Measurements from ENCODE around the gene PHC2. TPM values are rescaled to one million over a fixed set of nuclear protein-coding genes. Genes with fewer than 3 reads are reported as not detected.

PHC2 gene
- total RNA-seq, 6 donors from 2014 or later: 103 to 173 (median 129) TPM

DNA sequence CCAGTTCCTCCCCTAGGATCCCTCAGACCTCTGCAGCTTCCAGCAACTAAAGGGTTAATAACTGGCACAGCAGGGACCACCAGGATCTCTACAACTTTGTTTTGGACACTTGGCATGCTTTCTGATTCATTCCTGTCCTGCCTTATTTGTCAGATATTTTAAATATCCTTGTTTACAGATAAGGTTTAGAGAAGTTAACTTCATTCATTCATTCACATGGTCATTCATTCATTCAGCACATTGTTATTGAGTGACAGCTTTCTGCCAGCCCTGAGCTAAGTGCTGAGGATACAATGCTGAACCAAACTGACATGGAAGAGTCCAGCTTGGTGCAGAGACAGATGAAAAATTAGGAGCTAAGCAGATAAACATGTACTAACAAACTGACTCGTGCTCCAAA lies 8.8 kb upstream of the PHC2 start:
- Histone ChIP-seq H3K4me3 (no peak overlapping the region), H3K27ac (no peak overlapping the region), H3K36me3 (no peaks in the 10 kb centered on the region), H3K27me3 (no peaks in the 10 kb centered on the region), H3K9me3 (no peaks in the 10 kb centered on the region), H3K4me1 (no peaks in the 10 kb centered on the region)
- DNase-seq: no peak
- 28 to 33% methylated on average over 1 of the region's 1 CpG for WGBS, 2 donors
- TF ChIP-seq POLR2A (IDR thresholded peaks at IDR 0.05): no peak
- TF ChIP-seq POLR2AphosphoS5 (IDR thresholded peaks at IDR 0.05): no peak
- no peak for TF ChIP-seq EP300 (IDR thresholded peaks at IDR 0.05)
- TF ChIP-seq, protein P1, sequence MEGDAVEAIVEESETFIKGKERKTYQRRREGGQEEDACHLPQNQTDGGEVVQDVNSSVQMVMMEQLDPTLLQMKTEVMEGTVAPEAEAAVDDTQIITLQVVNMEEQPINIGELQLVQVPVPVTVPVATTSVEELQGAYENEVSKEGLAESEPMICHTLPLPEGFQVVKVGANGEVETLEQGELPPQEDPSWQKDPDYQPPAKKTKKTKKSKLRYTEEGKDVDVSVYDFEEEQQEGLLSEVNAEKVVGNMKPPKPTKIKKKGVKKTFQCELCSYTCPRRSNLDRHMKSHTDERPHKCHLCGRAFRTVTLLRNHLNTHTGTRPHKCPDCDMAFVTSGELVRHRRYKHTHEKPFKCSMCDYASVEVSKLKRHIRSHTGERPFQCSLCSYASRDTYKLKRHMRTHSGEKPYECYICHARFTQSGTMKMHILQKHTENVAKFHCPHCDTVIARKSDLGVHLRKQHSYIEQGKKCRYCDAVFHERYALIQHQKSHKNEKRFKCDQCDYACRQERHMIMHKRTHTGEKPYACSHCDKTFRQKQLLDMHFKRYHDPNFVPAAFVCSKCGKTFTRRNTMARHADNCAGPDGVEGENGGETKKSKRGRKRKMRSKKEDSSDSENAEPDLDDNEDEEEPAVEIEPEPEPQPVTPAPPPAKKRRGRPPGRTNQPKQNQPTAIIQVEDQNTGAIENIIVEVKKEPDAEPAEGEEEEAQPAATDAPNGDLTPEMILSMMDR (IDR thresholded peaks at IDR 0.05): no peak
- no peak for ATAC-seq (ENCODE audit: low FRiP score in 2 of 2)

DNA sequence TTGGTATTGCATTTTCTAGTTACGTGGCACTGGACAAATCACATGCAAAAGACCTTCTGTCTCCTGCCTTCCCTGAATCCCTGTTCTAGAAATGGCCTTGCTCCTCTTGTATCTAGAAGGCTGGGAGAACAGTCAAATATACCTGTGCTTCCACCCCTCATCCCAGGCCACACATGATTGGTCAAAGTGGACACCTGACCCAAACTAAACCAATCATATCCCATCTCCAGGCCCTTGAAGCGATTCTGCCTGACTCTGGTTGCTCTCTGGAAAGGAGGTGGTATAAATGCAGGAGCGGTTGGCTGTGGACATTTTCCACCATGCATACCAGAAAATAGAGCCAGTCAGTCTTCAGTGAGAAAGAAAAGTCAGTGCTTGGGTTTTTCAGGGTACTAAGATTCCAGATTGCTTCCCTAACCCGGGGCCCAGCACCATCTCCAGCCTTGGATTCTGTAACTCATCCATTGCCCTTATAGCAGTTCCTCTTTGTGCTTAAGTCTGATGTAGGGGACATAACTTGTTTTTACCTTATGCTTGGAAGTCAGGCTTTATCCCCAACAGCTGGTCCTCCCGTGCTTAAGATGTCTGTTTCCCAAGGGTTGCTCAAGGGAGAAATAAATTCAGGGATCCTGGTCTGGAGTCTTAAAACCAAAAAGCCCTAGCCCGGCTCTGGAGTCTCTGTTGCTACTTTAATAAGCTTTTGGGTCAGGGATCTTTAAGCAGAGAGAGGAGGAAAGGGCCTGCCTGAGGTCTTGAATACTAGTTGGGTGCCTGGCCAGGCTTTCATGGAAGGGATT lies 7.7 kb upstream of the PHC2 start:
- no peak overlapping the region for H3K27ac ChIP-seq
- ATAC-seq (ENCODE audit: low FRiP score in 2 of 2) (no peak), DNase-seq (no peak)
- no peak overlapping the region for H3K4me3 ChIP-seq
- 89 to 91% methylated on average over 6 of the region's 6 CpGs for WGBS, 2 donors
- H3K9me3 ChIP-seq: no peaks in the 10 kb centered on the region
- H3K27me3 ChIP-seq: no peaks in the 10 kb centered on the region
- TF ChIP-seq POLR2A (IDR thresholded peaks at IDR 0.05) (no peak), POLR2AphosphoS5 (IDR thresholded peaks at IDR 0.05) (no peak), EP300 (IDR thresholded peaks at IDR 0.05) (no peak)
- TF ChIP-seq, protein P1 (IDR thresholded peaks at IDR 0.05): no peak
- H3K4me1 ChIP-seq: peaks cover 0 to 5% (median under 1%) of the 10 kb centered on the region in 4 donors
- H3K36me3 ChIP-seq: no peaks in the 10 kb centered on the region

- Histone ChIP-seq H3K9me3 (no peaks in the 10 kb centered on the region), H3K27ac (no peak overlapping the region), H3K27me3 (no peaks in the 10 kb centered on the region), H3K4me3 (no peak overlapping the region), H3K4me1 (peaks cover 0 to 13% (median 10%) of the 10 kb centered on the region in 4 donors), H3K36me3 (no peaks in the 10 kb centered on the region)
- ATAC-seq (ENCODE audit: low FRiP score in 2 of 2): no peak
- TF ChIP-seq POLR2AphosphoS5 (IDR thresholded peaks at IDR 0.05): no peak
- TF ChIP-seq EP300 (IDR thresholded peaks at IDR 0.05): no peak
- no peak for TF ChIP-seq POLR2A (IDR thresholded peaks at IDR 0.05)
- TF ChIP-seq, protein P1 (IDR thresholded peaks at IDR 0.05): no peak
- DNase-seq: no peak
- 83 to 84% methylated on average over 3 to 4 of the region's 4 CpGs for WGBS, 2 donors
Measured at GRCh38 chr1:33436557-33437285, 5.8 kb upstream of the PHC2 start.

DNA sequence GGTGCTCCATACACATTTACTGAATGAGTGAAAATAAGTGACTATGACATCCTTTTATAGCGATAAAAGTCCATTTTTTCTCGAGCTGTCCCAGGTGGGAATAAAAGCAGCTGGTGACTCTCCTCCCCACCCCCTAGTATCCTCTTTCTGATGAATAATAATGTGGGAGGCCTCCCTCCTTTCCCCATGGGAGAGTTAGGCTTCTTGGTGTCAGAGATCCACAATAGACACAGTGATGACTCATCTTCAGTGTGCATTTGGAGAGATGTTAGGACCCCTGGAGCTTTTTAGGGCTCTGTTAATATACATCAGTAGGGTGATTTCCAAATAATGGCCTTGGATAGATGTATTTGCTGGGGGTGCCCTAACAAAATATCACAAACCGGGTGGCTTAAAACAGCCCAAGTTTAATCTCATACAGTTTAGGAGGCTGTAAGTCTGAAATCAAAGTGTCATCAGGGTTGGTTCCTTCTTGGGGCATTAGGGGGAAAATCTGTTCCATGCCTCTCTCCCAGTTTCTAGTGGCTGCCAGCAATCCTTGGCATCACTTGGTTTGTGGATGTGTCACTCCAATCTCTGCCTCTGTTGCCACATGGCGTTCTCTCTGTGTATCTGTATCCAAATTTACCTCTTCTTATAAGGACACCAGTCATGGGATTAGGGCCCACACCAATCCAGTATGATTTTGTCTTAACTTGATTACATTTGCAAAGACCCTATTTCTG lies 4.4 kb upstream of the PHC2 start:
- H3K27me3 ChIP-seq: peaks cover 0 to 5% (median 0%) of the 10 kb centered on the region in 4 donors
- H3K4me1 ChIP-seq: peaks cover 5 to 25% (median 15%) of the 10 kb centered on the region in 4 donors
- DNase-seq (no peak), ATAC-seq (ENCODE audit: low FRiP score in 2 of 2) (no peak)
- no peaks in the 10 kb centered on the region for H3K9me3 ChIP-seq
- 75 to 83% methylated on average over 4 of the region's 4 CpGs for WGBS, 2 donors
- no peaks in the 10 kb centered on the region for H3K36me3 ChIP-seq
- H3K4me3 ChIP-seq: no peak overlapping the region
- TF ChIP-seq, protein P1 (IDR thresholded peaks at IDR 0.05): no peak
- TF ChIP-seq EP300 (IDR thresholded peaks at IDR 0.05): no peak
- no peak for TF ChIP-seq POLR2A (IDR thresholded peaks at IDR 0.05)
- TF ChIP-seq POLR2AphosphoS5 (IDR thresholded peaks at IDR 0.05): no peak
- H3K27ac ChIP-seq: no peak overlapping the region
